Measurements from ENCODE around the gene IDH2. TPM values are rescaled to one million over a fixed set of nuclear protein-coding genes. Genes with fewer than 3 reads are reported as not detected.

IDH2 gene
- total RNA-seq, 1 donor from 2014 or later = 149 TPM

- Mint-ChIP-seq H3K36me3 (ENCODE audit: unreplicated experiment) (no peaks in the 10 kb centered on the region), H3K9me3 (ENCODE audit: unreplicated experiment) (peaks cover 9% of the 10 kb centered on the region), H3K4me1 (ENCODE audit: low read depth, unreplicated experiment) (peaks cover 58% of the 10 kb centered on the region), H3K27ac (ENCODE audit: unreplicated experiment) (peak overlapping the region; percentile 94), H3K27me3 (ENCODE audit: unreplicated experiment) (peaks cover 5% of the 10 kb centered on the region), H3K4me3 (ENCODE audit: unreplicated experiment) (peak overlapping the region; percentile 64)
- peak; percentile 56 for DNase-seq
- TF ChIP-seq CTCF (IDR thresholded peaks at IDR 0.05; ENCODE audit: partially characterized antibody, unreplicated experiment) = no peak
Observed at GRCh38 chr15:90036343-90036742, 65.9 kb downstream of the IDH2 start.

DNA sequence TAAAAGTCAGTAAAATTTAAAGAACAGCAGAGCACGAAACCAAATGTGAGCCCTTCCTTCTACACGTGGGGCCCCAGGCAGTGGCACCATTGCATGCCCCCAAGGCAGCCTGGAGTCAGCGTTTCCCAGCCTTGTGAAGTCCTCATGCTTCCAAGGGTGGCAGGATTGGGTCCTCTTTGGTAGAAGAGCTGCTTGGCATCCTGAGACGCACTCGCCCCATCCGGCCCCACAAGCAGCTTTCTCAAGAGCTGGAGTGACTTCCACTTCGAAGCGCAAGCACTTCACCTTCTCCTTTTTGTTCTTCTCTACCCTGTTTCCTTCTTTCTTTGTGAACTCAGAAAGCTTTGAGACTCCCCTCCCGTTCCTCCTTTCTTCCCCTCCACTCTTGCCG lies 66.4 kb downstream of the IDH2 start:
- peak overlapping the region; percentile 55 for H3K4me3 Mint-ChIP-seq (ENCODE audit: unreplicated experiment)
- peaks cover 9% of the 10 kb centered on the region for H3K9me3 Mint-ChIP-seq (ENCODE audit: unreplicated experiment)

GRCh38 chr15:90035095-90035839 lies 67.0 kb downstream of the IDH2 start:
- Mint-ChIP-seq H3K36me3 (ENCODE audit: unreplicated experiment) (no peaks in the 10 kb centered on the region), H3K4me1 (ENCODE audit: low read depth, unreplicated experiment) (peaks cover 53% of the 10 kb centered on the region), H3K27me3 (ENCODE audit: unreplicated experiment) (peaks cover 5% of the 10 kb centered on the region), H3K4me3 (ENCODE audit: unreplicated experiment) (peak overlapping the region; percentile 55), H3K9me3 (ENCODE audit: unreplicated experiment) (peaks cover 11% of the 10 kb centered on the region), H3K27ac (ENCODE audit: unreplicated experiment) (peak overlapping the region; percentile 94)
- no peak for DNase-seq
- TF ChIP-seq CTCF (IDR thresholded peaks at IDR 0.05; ENCODE audit: partially characterized antibody, unreplicated experiment) = no peak

More for the DNA sequence above, 66.4 kb downstream of the IDH2 start:
- no peak for TF ChIP-seq CTCF (IDR thresholded peaks at IDR 0.05; ENCODE audit: partially characterized antibody, unreplicated experiment)
- DNase-seq = no peak
- H3K27ac Mint-ChIP-seq (ENCODE audit: unreplicated experiment) = peak overlapping the region; percentile 94
- H3K36me3 Mint-ChIP-seq (ENCODE audit: unreplicated experiment) = no peaks in the 10 kb centered on the region
- peaks cover 59% of the 10 kb centered on the region for H3K4me1 Mint-ChIP-seq (ENCODE audit: low read depth, unreplicated experiment)
- H3K27me3 Mint-ChIP-seq (ENCODE audit: unreplicated experiment) = peaks cover 5% of the 10 kb centered on the region

GRCh38 chr15:90033448-90033847 lies 68.8 kb downstream of the IDH2 start:
- Mint-ChIP-seq H3K4me3 (ENCODE audit: unreplicated experiment) (no peak overlapping the region), H3K27ac (ENCODE audit: unreplicated experiment) (peak overlapping the region; percentile 88), H3K36me3 (ENCODE audit: unreplicated experiment) (no peaks in the 10 kb centered on the region), H3K27me3 (ENCODE audit: unreplicated experiment) (peaks cover 5% of the 10 kb centered on the region), H3K4me1 (ENCODE audit: low read depth, unreplicated experiment) (peaks cover 44% of the 10 kb centered on the region), H3K9me3 (ENCODE audit: unreplicated experiment) (peaks cover 11% of the 10 kb centered on the region)
- TF ChIP-seq CTCF (IDR thresholded peaks at IDR 0.05; ENCODE audit: partially characterized antibody, unreplicated experiment) = no peak
- no peak for DNase-seq

Other genes starting within 250 kb of the IDH2 start
- gene AP3S2, start 208.5 kb downstream of the IDH2 start, total RNA-seq (ENCODE audit: unreplicated experiment) = 60.5 TPM
- 9.0 TPM for gene ARPIN, start 189.5 kb downstream of the IDH2 start, total RNA-seq (ENCODE audit: unreplicated experiment)
- 25.2 TPM for gene ZNF710, start 101.1 kb downstream of the IDH2 start, total RNA-seq (ENCODE audit: unreplicated experiment)
- 31.8 TPM for gene SEMA4B, start 98.9 kb upstream of the IDH2 start, total RNA-seq (ENCODE audit: unreplicated experiment)
- 8.0 TPM for gene CIB1, start 131.5 kb upstream of the IDH2 start, total RNA-seq (ENCODE audit: unreplicated experiment)
- gene GDPGP1, start 131.7 kb upstream of the IDH2 start, total RNA-seq (ENCODE audit: unreplicated experiment) = 7.4 TPM
- gene TTLL13, start 147.1 kb upstream of the IDH2 start, total RNA-seq (ENCODE audit: unreplicated experiment) = not detected
- gene NGRN, start 163.2 kb upstream of the IDH2 start, total RNA-seq (ENCODE audit: unreplicated experiment) = 156 TPM
- gene ZNF774, start 249.8 kb upstream of the IDH2 start, total RNA-seq (ENCODE audit: unreplicated experiment) = 6.7 TPM